H9 (cell line): ENCODE results near the gene DPP7. TPM values are rescaled to one million over a fixed set of nuclear protein-coding genes. Genes with fewer than 3 reads are reported as not detected.

ENCODE experiments used
- DNase-seq: peaks from one replicate; pipeline ENCODE4 v3.0.0-alpha.2; 2017
- H2AFZ ChIP-seq: one replicate; pipeline ENCODE4 v1.6.1; 2013; ENCODE audit warnings: mild to moderate bottlenecking, low read length, control low read depth, moderate library complexity
- H2AK5ac ChIP-seq: 2 replicates; pipeline ENCODE4 v1.6.1; 2013; ENCODE audit warnings: low read length, control low read depth, mixed read lengths; ENCODE audit not compliant: insufficient read length
- H2BK120ac ChIP-seq: one replicate; pipeline ENCODE4 v1.6.1; 2013; ENCODE audit warnings: low read depth, mild to moderate bottlenecking, low read length, control low read depth, inconsistent platforms; ENCODE audit not compliant: poor library complexity, severe bottlenecking
- H2BK12ac ChIP-seq: 2 replicates; pipeline ENCODE4 v1.6.1; 2013; ENCODE audit warnings: low read length, control low read depth, mixed read lengths, low read depth; ENCODE audit not compliant: insufficient read length
- H2BK15ac ChIP-seq: 2 replicates; pipeline ENCODE4 v1.6.1; 2013; ENCODE audit warnings: low read depth, low read length, control low read depth
- H2BK20ac ChIP-seq: one replicate; pipeline ENCODE4 v1.6.1; 2013; ENCODE audit warnings: low read depth, mild to moderate bottlenecking, low read length, control low read depth, inconsistent platforms; ENCODE audit not compliant: poor library complexity, severe bottlenecking
- H2BK5ac ChIP-seq: 2 replicates; pipeline ENCODE4 v1.6.1; 2013; ENCODE audit warnings: low read length, control low read depth, mixed read lengths; ENCODE audit not compliant: insufficient read length
- H3K14ac ChIP-seq: 2 replicates; pipeline ENCODE4 v1.6.1; 2013; ENCODE audit warnings: low read length, control low read depth; ENCODE audit not compliant: insufficient read depth
- H3K18ac ChIP-seq: 2 replicates; pipeline ENCODE4 v1.6.1; 2013; ENCODE audit warnings: low read depth, mild to moderate bottlenecking, mixed read lengths, low read length, control low read depth; ENCODE audit not compliant: insufficient read length
- H3K23ac ChIP-seq: 2 replicates; pipeline ENCODE4 v1.6.1; 2013; ENCODE audit warnings: low read length, control low read depth, mixed read lengths, low read depth; ENCODE audit not compliant: insufficient read length
- H3K23me2 ChIP-seq: 2 replicates; pipeline ENCODE4 v1.6.1; 2013; ENCODE audit warnings: low read depth, mild to moderate bottlenecking, mixed read lengths, low read length, control low read depth; ENCODE audit not compliant: insufficient read length, poor library complexity, severe bottlenecking
- H3K27ac ChIP-seq: 2 replicates; pipeline ENCODE4 v1.5.1; 2013; ENCODE audit warnings: low read length, control low read depth, mixed read lengths, low read depth; ENCODE audit not compliant: insufficient read length
- H3K27me3 ChIP-seq: 2 replicates; pipeline ENCODE4 v1.6.1; 2013; ENCODE audit warnings: low read length, control low read depth, inconsistent platforms; ENCODE audit not compliant: insufficient read depth
- H3K4ac ChIP-seq: 2 replicates; pipeline ENCODE4 v1.6.1; 2013; ENCODE audit warnings: low read depth, mild to moderate bottlenecking, control low read depth, inconsistent platforms, low read length, moderate library complexity
- H3K4me1 ChIP-seq: 2 replicates; pipeline ENCODE4 v1.6.1; 2013; ENCODE audit warnings: low read length, control low read depth, inconsistent platforms; ENCODE audit not compliant: insufficient read depth
- H3K4me2 ChIP-seq: 2 replicates; pipeline ENCODE4 v1.6.1; 2013; ENCODE audit warnings: low read length, control low read depth, mixed read lengths; ENCODE audit not compliant: insufficient read length, insufficient read depth
- H3K56ac ChIP-seq: 2 replicates; pipeline ENCODE4 v1.6.1; 2013; ENCODE audit warnings: low read depth, mild to moderate bottlenecking, mixed read lengths, low read length, control low read depth; ENCODE audit not compliant: insufficient read length
- H3K79me1 ChIP-seq: 2 replicates; pipeline ENCODE4 v1.6.1; 2013; ENCODE audit warnings: low read depth, mild to moderate bottlenecking, moderate library complexity, low read length, control low read depth, inconsistent platforms; ENCODE audit not compliant: insufficient read depth, poor library complexity, severe bottlenecking
- H3K79me2 ChIP-seq: 2 replicates; pipeline ENCODE4 v1.6.1; 2013; ENCODE audit warnings: low read length, control low read depth, inconsistent platforms; ENCODE audit not compliant: insufficient read depth
- H3K9ac ChIP-seq: 2 replicates; pipeline ENCODE4 v1.6.1; 2013; ENCODE audit warnings: low read length, control low read depth, mixed read lengths; ENCODE audit not compliant: insufficient read length; ENCODE audit errors: extremely low read depth
- H3K9me3 ChIP-seq: one replicate; pipeline ENCODE4 v1.6.1; 2013; ENCODE audit warnings: low read depth, low read length, inconsistent platforms; ENCODE audit not compliant: control insufficient read depth
- H3T11ph ChIP-seq: one replicate; pipeline ENCODE4 v1.6.1; 2013; ENCODE audit warnings: mild to moderate bottlenecking, low read length, control low read depth, inconsistent platforms
- H4K20me1 ChIP-seq: one replicate; pipeline ENCODE4 v1.6.1; 2013; ENCODE audit not compliant: control insufficient read depth, insufficient read length, insufficient read depth
- H4K5ac ChIP-seq: 2 replicates; pipeline ENCODE4 v1.6.1; 2013; ENCODE audit warnings: low read depth, mild to moderate bottlenecking, mixed read lengths, low read length, control low read depth; ENCODE audit not compliant: insufficient read length
- H4K8ac ChIP-seq: replicated peaks from 2 replicates; pipeline ENCODE4 v1.6.1; 2013; ENCODE audit warnings: low read length, control low read depth, mixed read lengths, low read depth; ENCODE audit not compliant: insufficient read length
- H4K91ac ChIP-seq: 2 replicates; pipeline ENCODE4 v1.6.1; 2013; ENCODE audit warnings: low read depth, mild to moderate bottlenecking, moderate library complexity, mixed read lengths, low read length, control low read depth; ENCODE audit not compliant: insufficient read length
- H3K27ac Mint-ChIP-seq, 3 experiments: 2 replicates in 2 of 3; 3 replicates in 1 of 3; pipeline ENCODE4 v1.8.0; 2020 to 2021; ENCODE audit warnings: mixed read lengths in 3 of 3, mild to moderate bottlenecking in 1 of 3, moderate library complexity in 1 of 3
- H3K27me3 Mint-ChIP-seq: 2 replicates; pipeline ENCODE4 v1.8.0; 2021; ENCODE audit warnings: low read depth, mild to moderate bottlenecking, moderate library complexity, mixed read lengths
- H3K36me3 Mint-ChIP-seq, 3 experiments: 2 replicates in 2 of 3; 3 replicates in 1 of 3; pipeline ENCODE4 v1.8.0; 2020 to 2021; ENCODE audit warnings: low read depth in 3 of 3, mixed read lengths in 3 of 3; ENCODE audit not compliant: insufficient read depth in 1 of 3
- H3K4me1 Mint-ChIP-seq, 2 experiments: 2 replicates each; pipeline ENCODE4 v1.8.0; 2020; ENCODE audit warnings: mixed read lengths in 2 of 2
- H3K4me3 Mint-ChIP-seq, 2 experiments: 2 replicates in 1 of 2; 3 replicates in 1 of 2; pipeline ENCODE4 v1.8.0; 2020 to 2021; ENCODE audit warnings: mild to moderate bottlenecking in 2 of 2, mixed read lengths in 2 of 2, moderate library complexity in 1 of 2
- H3K9me3 Mint-ChIP-seq, 2 experiments: 2 replicates in 1 of 2; 3 replicates in 1 of 2; pipeline ENCODE4 v1.8.0; 2020; ENCODE audit warnings: mild to moderate bottlenecking in 2 of 2, mixed read lengths in 2 of 2, moderate library complexity in 1 of 2
- CTCF ChIP-seq: fragments of 200-600 bp; sonication (generic); conservative IDR thresholded peaks from 3 replicates; pipeline ENCODE4 v1.8.0; 2021; ENCODE audit warnings: antibody characterized with exemption, mild to moderate bottlenecking
- WGBS: extraction: QIAGEN DNeasy Blood & Tissue Kit; methylation state at CpG from one replicate; pipeline ENCODE4 v1.1.7; 2013; ENCODE audit warnings: missing lambda C conversion rate, low lambda C conversion rate, mixed read lengths; ENCODE audit not compliant: insufficient read length; ENCODE audit errors: extremely low coverage; 5-methylcytosine and 5-hydroxymethylcytosine counted together
- total RNA-seq: library from RNA; stranded (reverse); gene quantifications from 2 replicates; pipeline ENCODE4 v1.2.1, GENCODE V29; 2021

Gene DPP7
- total RNA-seq, 1 experiment from 2014 or later, result 29.4 TPM

DNA sequence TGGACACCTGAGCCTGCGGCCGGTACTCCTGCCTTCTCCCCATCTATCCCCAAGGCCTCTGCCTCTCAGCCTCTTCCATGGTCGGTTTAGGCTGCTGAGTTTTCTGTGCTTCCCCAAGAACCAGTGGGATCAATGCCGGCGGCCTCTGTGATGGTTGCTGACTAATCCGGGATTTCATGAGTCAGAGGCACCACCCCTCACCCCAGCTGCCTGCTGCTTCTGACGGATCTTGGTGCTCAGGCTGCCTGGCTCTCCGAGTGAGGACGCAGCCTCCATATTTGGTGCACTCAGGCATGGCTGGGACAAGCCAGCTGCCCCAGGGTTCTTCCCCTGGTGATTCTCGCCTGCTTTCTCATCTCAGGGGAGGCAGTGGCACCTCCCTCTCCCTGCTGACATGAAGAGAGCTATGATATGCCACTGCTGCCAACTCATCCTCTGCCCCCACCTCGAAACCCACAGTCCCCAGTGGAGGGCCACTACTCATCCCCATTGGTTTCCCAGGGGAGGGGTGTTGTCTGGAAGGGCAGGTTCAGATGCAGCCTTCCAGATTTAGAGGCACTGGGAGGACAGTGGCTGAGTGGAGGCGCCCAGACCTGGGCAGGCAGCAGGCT, 31.0 kb downstream of the DPP7 start:
- H3K9me3 ChIP-seq, result no peaks in the 10 kb centered on the region
- H2BK12ac ChIP-seq, result no peak overlapping the region
- no peaks in the 10 kb centered on the region; the same call in 1 of the 2 replicates for H3K4me1 ChIP-seq
- H3K18ac ChIP-seq, result no peak overlapping the region
- H3K79me2 ChIP-seq, result no peaks in the 10 kb centered on the region
- no peak overlapping the region for H4K5ac ChIP-seq
- H2BK15ac ChIP-seq, result no peak overlapping the region
- no peaks in the 10 kb centered on the region for H3K79me1 ChIP-seq
- no peak overlapping the region for H3K4me2 ChIP-seq
- no peak overlapping the region for H3K4ac ChIP-seq
- no peak overlapping the region for H2AK5ac ChIP-seq
- H3K27ac Mint-ChIP-seq, result no peak overlapping the region; a peak in 1 of 7 replicates
- H4K20me1 ChIP-seq, result peaks cover 3% of the 10 kb centered on the region
- no peak overlapping the region for H2BK5ac ChIP-seq
- no peaks in the 10 kb centered on the region; the same call in 1 of the 2 replicates for H3K27me3 ChIP-seq
- no peak overlapping the region for H3K23ac ChIP-seq
- H3K9ac ChIP-seq, result no peak overlapping the region
- peaks cover 25% of the 10 kb centered on the region for H3K27me3 Mint-ChIP-seq
- no peak overlapping the region for H3K14ac ChIP-seq
- H3K27ac ChIP-seq, result no peak overlapping the region
- H2BK20ac ChIP-seq, result no peak overlapping the region
- no peak overlapping the region for H3K4me3 Mint-ChIP-seq
- TF ChIP-seq CTCF, result no peak
- H3K36me3 Mint-ChIP-seq, result no peaks in the 10 kb centered on the region; a peak in 1 of 7 replicates
- no peak overlapping the region for H4K8ac ChIP-seq
- H3K56ac ChIP-seq, result no peak overlapping the region
- WGBS, result no CpG with 5 or more reads among the region's 12 CpGs
- H4K91ac ChIP-seq, result no peak overlapping the region
- peaks cover 17 to 26% of the 10 kb centered on the region in 2 experiments for H3K4me1 Mint-ChIP-seq
- DNase-seq, result peak; percentile 52
- no peaks in the 10 kb centered on the region for H3K9me3 Mint-ChIP-seq
- H2BK120ac ChIP-seq, result no peak overlapping the region
- H2AFZ ChIP-seq, result no peak overlapping the region
- H3T11ph ChIP-seq, result no peak overlapping the region
- H3K23me2 ChIP-seq, result peaks cover 16% of the 10 kb centered on the region
